NB4 (cell line): Measurements from ENCODE around the gene MEI1.

Source experiments
- MAX ChIP-seq: IDR thresholded peaks from 2 replicates; pipeline ENCODE4 v1.6.1; 2011; ENCODE audit warnings: low read depth, low read length
- MYC ChIP-seq: IDR thresholded peaks from 2 replicates; pipeline ENCODE4 v1.6.1; 2011; ENCODE audit warnings: low read depth, low read length
- POLR2A ChIP-seq: IDR thresholded peaks from 2 replicates; pipeline ENCODE4 v1.6.1; 2011; ENCODE audit warnings: mild to moderate bottlenecking; ENCODE audit not compliant: insufficient read length; ENCODE audit errors: extremely low read depth
- TF ChIP-seq, protein P1 (sequence below): IDR thresholded peaks from one replicate; pipeline ENCODE4 v1.5.1; 2012; ENCODE audit warnings: low read depth, low read length

DNA sequence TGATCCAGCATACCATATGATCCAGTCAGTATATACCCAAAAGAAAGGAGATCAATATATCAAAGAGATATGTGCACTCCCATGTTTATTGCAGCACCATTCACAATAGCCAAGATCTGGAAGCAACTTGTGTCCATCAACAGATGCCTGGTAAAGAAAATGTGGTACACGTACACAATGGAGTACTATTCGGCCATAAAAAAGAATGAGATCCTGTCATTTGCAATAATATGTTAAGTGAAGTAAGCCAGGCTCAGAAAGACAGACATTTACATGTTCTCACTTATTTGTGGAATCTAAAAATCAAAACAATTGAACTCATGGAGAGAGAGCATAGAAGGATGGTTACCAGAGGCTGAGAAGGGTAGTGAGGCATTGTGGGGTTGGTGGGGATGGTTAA lies 37.6 kb upstream of the MEI1 start:
- TF ChIP-seq, protein P1, sequence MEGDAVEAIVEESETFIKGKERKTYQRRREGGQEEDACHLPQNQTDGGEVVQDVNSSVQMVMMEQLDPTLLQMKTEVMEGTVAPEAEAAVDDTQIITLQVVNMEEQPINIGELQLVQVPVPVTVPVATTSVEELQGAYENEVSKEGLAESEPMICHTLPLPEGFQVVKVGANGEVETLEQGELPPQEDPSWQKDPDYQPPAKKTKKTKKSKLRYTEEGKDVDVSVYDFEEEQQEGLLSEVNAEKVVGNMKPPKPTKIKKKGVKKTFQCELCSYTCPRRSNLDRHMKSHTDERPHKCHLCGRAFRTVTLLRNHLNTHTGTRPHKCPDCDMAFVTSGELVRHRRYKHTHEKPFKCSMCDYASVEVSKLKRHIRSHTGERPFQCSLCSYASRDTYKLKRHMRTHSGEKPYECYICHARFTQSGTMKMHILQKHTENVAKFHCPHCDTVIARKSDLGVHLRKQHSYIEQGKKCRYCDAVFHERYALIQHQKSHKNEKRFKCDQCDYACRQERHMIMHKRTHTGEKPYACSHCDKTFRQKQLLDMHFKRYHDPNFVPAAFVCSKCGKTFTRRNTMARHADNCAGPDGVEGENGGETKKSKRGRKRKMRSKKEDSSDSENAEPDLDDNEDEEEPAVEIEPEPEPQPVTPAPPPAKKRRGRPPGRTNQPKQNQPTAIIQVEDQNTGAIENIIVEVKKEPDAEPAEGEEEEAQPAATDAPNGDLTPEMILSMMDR: no peak
- TF ChIP-seq MAX (no peak), POLR2A (no peak), MYC (no peak)
